Progenitor cell of endocrine pancreas (in vitro differentiated cells): ENCODE results near the gene C4orf17. TPM values are rescaled to one million over a fixed set of nuclear protein-coding genes. Genes with fewer than 3 reads are reported as not detected.
"Not testable (repeated sequence)": the region's sequence is repeated elsewhere in the genome, so short reads cannot be mapped to it uniquely, and the experiment has no call there.

Experiments
- DNase-seq: peaks from one replicate; pipeline ENCODE4 v3.0.0; 2021; ENCODE audit warnings: low spot score; ENCODE audit not compliant: unreplicated experiment
- H3K27ac Mint-ChIP-seq: 2 replicates; pipeline ENCODE4 v1.8.0; 2021; ENCODE audit warnings: mild to moderate bottlenecking, moderate library complexity, mixed read lengths
- H3K27me3 Mint-ChIP-seq: 2 replicates; pipeline ENCODE4 v1.8.0; 2021; ENCODE audit warnings: mixed read lengths
- H3K36me3 Mint-ChIP-seq: 2 replicates; pipeline ENCODE4 v1.8.0; 2022; ENCODE audit warnings: mixed read lengths; ENCODE audit not compliant: insufficient read depth
- H3K4me1 Mint-ChIP-seq: 2 replicates; pipeline ENCODE4 v1.8.0; 2021; ENCODE audit warnings: low read depth, mixed read lengths
- H3K4me3 Mint-ChIP-seq: 2 replicates; pipeline ENCODE4 v1.8.0; 2021; ENCODE audit warnings: low read depth, mild to moderate bottlenecking, moderate library complexity, mixed read lengths
- H3K9me3 Mint-ChIP-seq: 2 replicates; pipeline ENCODE4 v1.8.0; 2021; ENCODE audit warnings: low read depth, mixed read lengths
- CTCF ChIP-seq: fragments of 200-600 bp; sonication (generic); IDR thresholded peaks from one replicate; pipeline ENCODE4 v1.5.0; 2021; ENCODE audit warnings: antibody characterized with exemption, mild to moderate bottlenecking; ENCODE audit not compliant: unreplicated experiment
- total RNA-seq: library from RNA; stranded (reverse); gene quantifications from 2 replicates; pipeline ENCODE4 v1.2.1, GENCODE V29; 2021

Gene C4orf17
- total RNA-seq, 1 donor from 2014 or later, result not detected

- DNase-seq, result no peak
- no peak for TF ChIP-seq CTCF
- no peaks in the 10 kb centered on the region for H3K9me3 Mint-ChIP-seq
- H3K4me3 Mint-ChIP-seq, result no peak overlapping the region
- no peaks in the 10 kb centered on the region for H3K36me3 Mint-ChIP-seq
- peaks cover 3% of the 10 kb centered on the region for H3K4me1 Mint-ChIP-seq
- H3K27ac Mint-ChIP-seq, result no peak overlapping the region
- no peaks in the 10 kb centered on the region for H3K27me3 Mint-ChIP-seq
Measured at GRCh38 chr4:99507762-99508161, 3.1 kb upstream of the C4orf17 start.

- Mint-ChIP-seq H3K4me1 (no peaks in the 10 kb centered on the region), H3K27me3 (no peaks in the 10 kb centered on the region), H3K9me3 (no peaks in the 10 kb centered on the region), H3K27ac (no peak overlapping the region), H3K4me3 (no peak overlapping the region), H3K36me3 (no peaks in the 10 kb centered on the region)
- no peak for DNase-seq
- TF ChIP-seq CTCF, result no peak
Measured at GRCh38 chr4:99518601-99519295, 7.9 kb downstream of the C4orf17 start.

DNA sequence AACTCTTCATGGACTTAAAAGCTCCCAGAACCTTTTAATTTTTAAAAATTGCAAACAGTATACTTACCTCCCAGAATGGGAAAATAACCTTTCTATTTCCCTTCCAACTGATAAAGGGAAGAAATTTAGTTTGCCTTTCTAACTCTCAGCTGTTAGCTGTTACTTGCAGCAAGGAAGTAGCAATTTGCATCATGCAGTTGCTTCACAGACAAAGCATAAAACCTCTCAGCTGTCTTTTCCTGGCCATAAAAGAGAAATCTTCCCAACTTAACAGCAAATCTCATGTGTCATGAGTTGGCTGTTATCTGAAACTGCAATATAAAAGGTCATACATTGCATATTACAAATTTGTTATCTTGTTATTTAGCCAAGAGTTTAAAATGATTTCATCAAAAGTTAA, 18.4 kb downstream of the C4orf17 start:
- peaks cover 1% of the 10 kb centered on the region for H3K4me1 Mint-ChIP-seq
- TF ChIP-seq CTCF, result no peak
- H3K9me3 Mint-ChIP-seq, result no peaks in the 10 kb centered on the region
- no peak overlapping the region for H3K27ac Mint-ChIP-seq
- H3K27me3 Mint-ChIP-seq, result no peaks in the 10 kb centered on the region
- DNase-seq, result no peak
- H3K4me3 Mint-ChIP-seq, result no peak overlapping the region
- no peaks in the 10 kb centered on the region for H3K36me3 Mint-ChIP-seq

DNA sequence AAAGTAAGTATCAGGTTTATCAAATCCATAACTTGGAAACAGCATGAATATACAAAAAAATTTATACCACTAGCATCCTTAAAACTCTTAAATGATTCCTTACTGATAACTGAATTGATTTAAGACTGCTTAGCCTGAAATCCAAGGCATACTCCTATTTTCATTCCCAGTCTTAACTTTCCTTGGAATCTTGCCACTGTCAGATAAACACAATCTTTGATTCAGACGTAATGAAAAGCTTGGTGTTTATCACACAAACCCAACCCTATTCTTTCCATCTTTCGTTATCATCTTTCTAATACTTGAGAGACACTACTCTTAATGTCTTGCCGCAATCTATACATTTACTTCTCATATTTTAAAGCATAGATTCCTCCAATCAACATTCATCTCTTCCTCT, 19.1 kb downstream of the C4orf17 start:
- TF ChIP-seq CTCF, result no peak
- Mint-ChIP-seq H3K27ac (no peak overlapping the region), H3K4me1 (peaks cover 1% of the 10 kb centered on the region), H3K4me3 (no peak overlapping the region), H3K36me3 (no peaks in the 10 kb centered on the region), H3K27me3 (no peaks in the 10 kb centered on the region), H3K9me3 (no peaks in the 10 kb centered on the region)
- no peak for DNase-seq

GRCh38 chr4:99534699-99535098, 23.9 kb downstream of the C4orf17 start:
- not testable (repeated sequence) for H3K27ac Mint-ChIP-seq, DNase-seq, H3K4me3 Mint-ChIP-seq, H3K9me3 Mint-ChIP-seq, H3K36me3 Mint-ChIP-seq, H3K27me3 Mint-ChIP-seq
- H3K4me1 Mint-ChIP-seq, result peaks cover 22% of the 10 kb centered on the region

DNA sequence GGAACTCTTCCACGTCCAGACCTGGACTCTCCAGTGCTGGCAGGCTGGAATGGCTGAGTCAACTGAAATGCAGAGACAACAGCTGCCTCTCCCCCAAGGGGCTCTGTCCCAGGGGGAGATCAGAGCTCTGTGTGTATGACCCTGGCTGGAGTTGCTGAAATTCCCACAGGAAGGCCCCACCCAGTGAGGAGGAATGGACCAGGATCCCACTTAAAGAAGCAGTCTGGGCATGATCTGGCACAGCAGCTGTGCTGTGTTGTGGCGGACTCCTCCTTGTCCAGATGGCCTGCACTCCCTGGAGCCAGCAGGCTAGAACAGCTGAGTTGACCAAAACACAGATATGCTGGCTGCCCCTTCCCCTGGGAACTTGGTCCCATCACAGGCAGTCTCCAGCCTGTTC, 25.4 kb downstream of the C4orf17 start:
- H3K4me1 Mint-ChIP-seq, result peaks cover 25% of the 10 kb centered on the region
- no peaks in the 10 kb centered on the region for H3K36me3 Mint-ChIP-seq
- DNase-seq, result no peak
- H3K4me3 Mint-ChIP-seq, result no peak overlapping the region
- no peak for TF ChIP-seq CTCF
- H3K9me3 Mint-ChIP-seq, result peaks cover 5% of the 10 kb centered on the region
- no peak overlapping the region for H3K27ac Mint-ChIP-seq
- no peaks in the 10 kb centered on the region for H3K27me3 Mint-ChIP-seq
